Loucy (cell line): ENCODE data around the gene RAPGEF5.

ENCODE experiments used
- CTCF ChIP-seq: fragments of 200-600 bp; sonication (generic); conservative IDR thresholded peaks from 2 replicates; pipeline ENCODE4 v1.5.1; 2014; ENCODE audit warnings: mild to moderate bottlenecking, antibody characterized with exemption, low read length
- EZH2phosphoT487 ChIP-seq: fragments of 200-600 bp; IDR thresholded peaks from 2 replicates; pipeline ENCODE4 v1.6.1; 2018; ENCODE audit warnings: antibody characterized with exemption, mild to moderate bottlenecking, moderate library complexity, borderline replicate concordance

GRCh38 chr7:22317632-22318031 is 39.3 kb downstream of the RAPGEF5 start:
- TF ChIP-seq CTCF, result no peak
- TF ChIP-seq EZH2phosphoT487, result no peak
